Nephron progenitor cell (in vitro differentiated cells): ENCODE measurements around the gene VASH1.

ENCODE experiments used
- DNase-seq: peaks from one replicate; pipeline ENCODE4 v3.0.0; 2021
- H3K27ac Mint-ChIP-seq: 2 replicates; pipeline ENCODE4 v1.8.0; 2021; ENCODE audit warnings: mild to moderate bottlenecking, moderate library complexity, mixed read lengths
- H3K27me3 Mint-ChIP-seq: 2 replicates; pipeline ENCODE4 v1.8.0; 2021; ENCODE audit warnings: mild to moderate bottlenecking, low read depth, mixed read lengths; ENCODE audit not compliant: poor library complexity
- H3K36me3 Mint-ChIP-seq: 2 replicates; pipeline ENCODE4 v1.8.0; 2021; ENCODE audit warnings: low read depth, mixed read lengths
- H3K4me1 Mint-ChIP-seq: 2 replicates; pipeline ENCODE4 v1.8.0; 2021; ENCODE audit warnings: mixed read lengths
- H3K4me3 Mint-ChIP-seq: 2 replicates; pipeline ENCODE4 v1.8.0; 2021; ENCODE audit warnings: mild to moderate bottlenecking, moderate library complexity, mixed read lengths
- H3K9me3 Mint-ChIP-seq: 2 replicates; pipeline ENCODE4 v1.8.0; 2021; ENCODE audit warnings: mild to moderate bottlenecking, moderate library complexity, mixed read lengths
- CTCF ChIP-seq: fragments of 200-600 bp; sonication (generic); IDR thresholded peaks from 2 replicates; pipeline ENCODE4 v1.5.0; 2021; ENCODE audit warnings: antibody characterized with exemption

Gene VASH1

GRCh38 chr14:76793956-76794355, 32.7 kb downstream of the VASH1 start:
- H3K27me3 Mint-ChIP-seq: no peaks in the 10 kb centered on the region
- no peak overlapping the region for H3K27ac Mint-ChIP-seq
- no peak overlapping the region for H3K4me3 Mint-ChIP-seq
- no peak for DNase-seq
- peaks cover 17% of the 10 kb centered on the region for H3K9me3 Mint-ChIP-seq
- no peaks in the 10 kb centered on the region for H3K4me1 Mint-ChIP-seq
- H3K36me3 Mint-ChIP-seq: peaks cover 94% of the 10 kb centered on the region
- TF ChIP-seq CTCF: no peak

GRCh38 chr14:76806446-76806845, 45.2 kb downstream of the VASH1 start:
- no peaks in the 10 kb centered on the region for H3K9me3 Mint-ChIP-seq
- H3K4me3 Mint-ChIP-seq: no peak overlapping the region
- H3K27me3 Mint-ChIP-seq: no peaks in the 10 kb centered on the region
- TF ChIP-seq CTCF: no peak
- peaks cover 71% of the 10 kb centered on the region for H3K36me3 Mint-ChIP-seq
- no peak overlapping the region for H3K27ac Mint-ChIP-seq
- DNase-seq: no peak
- peaks cover 22% of the 10 kb centered on the region for H3K4me1 Mint-ChIP-seq

GRCh38 chr14:76808011-76808410, 46.7 kb downstream of the VASH1 start:
- H3K9me3 Mint-ChIP-seq: no peaks in the 10 kb centered on the region
- H3K4me1 Mint-ChIP-seq: peaks cover 31% of the 10 kb centered on the region
- H3K27me3 Mint-ChIP-seq: no peaks in the 10 kb centered on the region
- H3K27ac Mint-ChIP-seq: no peak overlapping the region
- no peak for TF ChIP-seq CTCF
- H3K36me3 Mint-ChIP-seq: peaks cover 55% of the 10 kb centered on the region
- no peak overlapping the region for H3K4me3 Mint-ChIP-seq
- DNase-seq: no peak

- Mint-ChIP-seq H3K9me3 (no peaks in the 10 kb centered on the region), H3K27ac (no peak overlapping the region), H3K4me1 (peaks cover 34% of the 10 kb centered on the region), H3K4me3 (no peak overlapping the region), H3K36me3 (peaks cover 45% of the 10 kb centered on the region), H3K27me3 (no peaks in the 10 kb centered on the region)
- DNase-seq: no peak
- TF ChIP-seq CTCF: no peak
Measured at GRCh38 chr14:76808990-76809389, 47.7 kb downstream of the VASH1 start.

- H3K27me3 Mint-ChIP-seq: no peaks in the 10 kb centered on the region
- peak overlapping the region; percentile 96 for H3K4me3 Mint-ChIP-seq
- H3K27ac Mint-ChIP-seq: no peak overlapping the region
- peaks cover 33% of the 10 kb centered on the region for H3K36me3 Mint-ChIP-seq
- no peaks in the 10 kb centered on the region for H3K9me3 Mint-ChIP-seq
- TF ChIP-seq CTCF: no peak
- no peak for DNase-seq
- H3K4me1 Mint-ChIP-seq: peaks cover 34% of the 10 kb centered on the region
Measured at GRCh38 chr14:76810525-76810924, 49.3 kb downstream of the VASH1 start.

GRCh38 chr14:76810953-76811400, 49.7 kb downstream of the VASH1 start:
- peak overlapping the region; percentile 96 for H3K4me3 Mint-ChIP-seq
- no peak overlapping the region for H3K27ac Mint-ChIP-seq
- no peaks in the 10 kb centered on the region for H3K27me3 Mint-ChIP-seq
- DNase-seq: no peak
- peaks cover 34% of the 10 kb centered on the region for H3K4me1 Mint-ChIP-seq
- H3K9me3 Mint-ChIP-seq: no peaks in the 10 kb centered on the region
- peaks cover 29% of the 10 kb centered on the region for H3K36me3 Mint-ChIP-seq
- no peak for TF ChIP-seq CTCF
